ENCODE results near the gene SKA3. TPM values are rescaled to one million over a fixed set of nuclear protein-coding genes. Genes with fewer than 3 reads are reported as not detected.
A peak's percentile ranks its signal among the peaks of the same experiment; 100 is the strongest.
"Not testable (repeated sequence)": the region's sequence is repeated elsewhere in the genome, so short reads cannot be mapped to it uniquely, and the experiment has no call there.

SKA3 gene
- 0.60 TPM for total RNA-seq
- long read RNA-seq, result 0 reads

DNA sequence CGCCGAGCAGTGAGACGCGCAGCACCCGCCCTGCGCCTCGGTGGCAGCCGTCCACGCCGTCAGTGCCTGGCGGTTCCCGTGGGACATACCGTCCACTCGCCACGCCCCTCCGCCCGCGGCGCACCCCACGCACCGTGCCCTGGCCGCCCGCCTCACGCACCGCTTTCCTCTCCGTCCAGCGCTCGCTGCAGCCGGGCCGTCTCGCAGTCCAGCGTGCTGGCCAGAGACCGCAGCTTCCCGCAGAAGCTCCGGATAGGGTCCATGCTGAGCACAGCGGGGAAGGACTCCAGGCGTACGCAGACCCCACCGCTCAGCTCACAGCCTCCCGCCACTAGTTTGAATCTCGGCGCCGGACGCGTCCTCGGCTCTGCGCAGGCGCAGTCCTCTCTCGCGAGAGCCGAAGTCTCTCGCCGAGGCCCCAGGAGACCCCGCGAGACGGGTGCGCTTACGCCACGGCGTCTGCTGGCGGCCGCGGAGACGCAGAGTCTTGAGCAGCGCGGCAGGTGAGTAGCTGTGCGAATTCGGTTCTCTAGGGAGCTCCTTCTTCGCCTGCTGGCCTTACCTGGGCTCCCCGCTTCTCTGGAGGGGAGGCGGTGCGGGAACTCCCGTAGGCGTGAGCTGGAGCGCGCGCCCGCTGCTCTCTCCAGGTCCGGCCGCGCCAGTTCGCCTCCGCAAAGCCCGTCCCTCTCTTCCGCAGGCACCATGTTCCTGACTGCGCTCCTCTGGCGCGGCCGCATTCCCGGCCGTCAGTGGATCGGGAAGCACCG is at the start of gene SKA3, which contains the start of gene MRPL57:
SKA3 (minus strand) TSS at position 338 of the 767 bp plus-strand sequence; CDS start at position 263, 75 bp downstream.
MRPL57 (plus strand) TSS at position 444 of the 767 bp plus-strand sequence; CDS start at position 703, 259 bp downstream.
- no peaks in the 10 kb centered on the region for H3K9me3 ChIP-seq (replicated peaks)
- intact Hi-C loops (cut with micrococcal nuclease), result no loop called here

DNA sequence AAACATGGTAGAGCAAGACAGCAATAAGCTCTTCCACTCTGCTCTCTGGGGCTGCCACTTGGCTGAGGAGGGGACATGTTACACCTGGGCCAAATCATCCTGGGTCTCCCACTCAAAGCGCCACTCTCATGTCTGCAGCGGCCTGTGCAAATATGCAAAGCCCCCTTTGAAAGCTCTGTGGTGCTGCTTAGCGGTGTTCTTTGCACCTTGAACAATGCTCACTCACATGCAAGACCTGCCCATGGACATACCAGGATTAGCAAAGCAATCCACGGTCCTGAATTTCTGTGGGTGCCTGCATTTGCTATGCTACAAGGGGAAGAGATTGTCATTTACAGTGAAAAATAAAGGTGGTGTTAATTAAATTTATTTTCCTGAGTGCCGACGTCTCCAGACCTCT is 48.7 kb upstream of the SKA3 start:
- H3K9me3 ChIP-seq (replicated peaks), result peaks cover 26% of the 10 kb centered on the region
- intact Hi-C loops (cut with micrococcal nuclease), result no loop called here

More for the DNA sequence above, at the start of gene SKA3, which contains the start of gene MRPL57:
- no peaks in the 10 kb centered on the region for H3K36me3 ChIP-seq
- TF ChIP-seq, protein P1, sequence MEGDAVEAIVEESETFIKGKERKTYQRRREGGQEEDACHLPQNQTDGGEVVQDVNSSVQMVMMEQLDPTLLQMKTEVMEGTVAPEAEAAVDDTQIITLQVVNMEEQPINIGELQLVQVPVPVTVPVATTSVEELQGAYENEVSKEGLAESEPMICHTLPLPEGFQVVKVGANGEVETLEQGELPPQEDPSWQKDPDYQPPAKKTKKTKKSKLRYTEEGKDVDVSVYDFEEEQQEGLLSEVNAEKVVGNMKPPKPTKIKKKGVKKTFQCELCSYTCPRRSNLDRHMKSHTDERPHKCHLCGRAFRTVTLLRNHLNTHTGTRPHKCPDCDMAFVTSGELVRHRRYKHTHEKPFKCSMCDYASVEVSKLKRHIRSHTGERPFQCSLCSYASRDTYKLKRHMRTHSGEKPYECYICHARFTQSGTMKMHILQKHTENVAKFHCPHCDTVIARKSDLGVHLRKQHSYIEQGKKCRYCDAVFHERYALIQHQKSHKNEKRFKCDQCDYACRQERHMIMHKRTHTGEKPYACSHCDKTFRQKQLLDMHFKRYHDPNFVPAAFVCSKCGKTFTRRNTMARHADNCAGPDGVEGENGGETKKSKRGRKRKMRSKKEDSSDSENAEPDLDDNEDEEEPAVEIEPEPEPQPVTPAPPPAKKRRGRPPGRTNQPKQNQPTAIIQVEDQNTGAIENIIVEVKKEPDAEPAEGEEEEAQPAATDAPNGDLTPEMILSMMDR (IDR thresholded peaks at IDR 0.05; ENCODE audit: borderline replicate concordance), result peak; percentile 42
- peak within 1 kb of the TSS; percentile 99 for H3K27ac ChIP-seq (replicated peaks)
- H3K27me3 ChIP-seq (ENCODE audit: low read depth), result no peaks in the 10 kb centered on the region
- DNase-seq, result peak; percentile 90
- H3K4me1 ChIP-seq, result peaks cover 28% of the 10 kb centered on the region
- H3K4me3 ChIP-seq, result peak within 1 kb of the TSS; percentile 99

DNA sequence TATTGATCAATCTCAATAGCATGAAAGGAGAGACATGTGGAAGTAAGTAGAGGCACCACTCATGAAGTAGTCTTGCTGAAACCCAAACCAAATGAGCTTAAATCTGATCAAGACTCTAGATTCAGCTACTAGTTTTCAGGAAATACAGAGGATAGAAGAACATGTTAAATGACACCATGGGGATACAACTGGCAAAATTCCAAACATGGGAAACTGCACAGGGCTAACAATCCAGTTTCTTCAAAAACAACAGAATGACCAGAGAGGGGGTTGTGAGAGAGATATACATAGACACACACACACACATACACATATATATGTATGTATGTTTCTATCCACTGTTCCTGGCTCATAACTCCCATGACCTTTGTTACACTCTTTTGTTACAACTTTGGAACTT is 44.9 kb upstream of the SKA3 start:
- no peaks in the 10 kb centered on the region for H3K4me1 ChIP-seq
- no peak overlapping the region for H3K4me3 ChIP-seq
- peaks cover 26% of the 10 kb centered on the region for H3K9me3 ChIP-seq (replicated peaks)
- TF ChIP-seq, protein P1 (IDR thresholded peaks at IDR 0.05; ENCODE audit: borderline replicate concordance), result no peak
- intact Hi-C loops (cut with micrococcal nuclease), result no loop called here
- no peak for DNase-seq
- no peaks in the 10 kb centered on the region for H3K36me3 ChIP-seq
- no peak overlapping the region for H3K27ac ChIP-seq (replicated peaks)
- no peaks in the 10 kb centered on the region for H3K27me3 ChIP-seq (ENCODE audit: low read depth)

More for the DNA sequence above, 48.7 kb upstream of the SKA3 start:
- Histone ChIP-seq H3K4me1 (no peaks in the 10 kb centered on the region), H3K36me3 (no peaks in the 10 kb centered on the region), H3K27me3 (ENCODE audit: low read depth) (no peaks in the 10 kb centered on the region), H3K27ac (replicated peaks) (no peak overlapping the region), H3K4me3 (no peak overlapping the region)
- TF ChIP-seq, protein P1 (IDR thresholded peaks at IDR 0.05; ENCODE audit: borderline replicate concordance), result no peak
- DNase-seq, result no peak

DNA sequence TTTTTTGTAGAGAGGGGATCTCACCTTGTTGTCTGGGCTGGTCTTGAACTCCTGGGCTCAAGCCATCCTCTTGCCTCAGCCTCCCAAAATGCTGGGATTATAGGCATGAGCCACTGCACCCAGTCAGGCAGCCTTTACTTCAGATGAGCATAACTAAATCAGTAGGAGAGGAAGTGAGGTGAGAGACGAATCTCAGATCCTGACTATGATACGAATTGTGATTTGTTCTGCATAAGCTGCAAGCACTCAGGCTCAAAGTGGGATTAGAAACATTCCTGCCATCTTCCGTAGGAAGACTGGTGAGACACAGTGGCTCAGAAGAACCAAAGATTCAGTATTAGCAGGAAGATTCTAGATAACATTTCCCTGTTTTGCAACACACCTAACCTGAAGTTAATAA is 43.4 kb upstream of the SKA3 start:
- DNase-seq; H3K27me3 ChIP-seq (ENCODE audit: low read depth); H3K4me3 ChIP-seq; intact Hi-C loops (cut with micrococcal nuclease); H3K36me3 ChIP-seq; H3K4me1 ChIP-seq; H3K27ac ChIP-seq (replicated peaks): not testable (repeated sequence)
- peaks cover 26% of the 10 kb centered on the region for H3K9me3 ChIP-seq (replicated peaks)

DNA sequence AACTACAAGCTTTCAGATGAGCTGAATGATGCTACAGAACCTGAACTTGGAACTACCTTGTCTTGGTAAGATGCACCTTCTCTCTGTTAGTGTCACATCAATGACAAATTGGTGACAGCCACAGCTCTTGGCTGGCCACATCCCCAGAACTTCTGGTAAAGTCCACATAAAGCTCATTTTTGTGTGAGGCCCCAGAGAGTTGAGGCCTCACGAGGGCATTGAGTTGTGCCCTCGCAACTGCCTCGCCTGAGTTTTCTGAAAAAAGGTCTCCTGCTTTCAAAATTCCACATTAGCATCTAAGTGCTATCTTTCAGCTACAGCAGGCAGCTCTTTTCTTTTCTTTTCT is 42.7 kb upstream of the SKA3 start:
- Histone ChIP-seq H3K36me3 (no peaks in the 10 kb centered on the region), H3K27me3 (ENCODE audit: low read depth) (peaks cover 8% of the 10 kb centered on the region), H3K9me3 (replicated peaks) (peaks cover 26% of the 10 kb centered on the region), H3K4me3 (no peak overlapping the region), H3K27ac (replicated peaks) (no peak overlapping the region), H3K4me1 (no peaks in the 10 kb centered on the region)
- no peak for DNase-seq
- TF ChIP-seq, protein P1 (IDR thresholded peaks at IDR 0.05; ENCODE audit: borderline replicate concordance), result no peak
- intact Hi-C loops (cut with micrococcal nuclease), result no loop called here

DNA sequence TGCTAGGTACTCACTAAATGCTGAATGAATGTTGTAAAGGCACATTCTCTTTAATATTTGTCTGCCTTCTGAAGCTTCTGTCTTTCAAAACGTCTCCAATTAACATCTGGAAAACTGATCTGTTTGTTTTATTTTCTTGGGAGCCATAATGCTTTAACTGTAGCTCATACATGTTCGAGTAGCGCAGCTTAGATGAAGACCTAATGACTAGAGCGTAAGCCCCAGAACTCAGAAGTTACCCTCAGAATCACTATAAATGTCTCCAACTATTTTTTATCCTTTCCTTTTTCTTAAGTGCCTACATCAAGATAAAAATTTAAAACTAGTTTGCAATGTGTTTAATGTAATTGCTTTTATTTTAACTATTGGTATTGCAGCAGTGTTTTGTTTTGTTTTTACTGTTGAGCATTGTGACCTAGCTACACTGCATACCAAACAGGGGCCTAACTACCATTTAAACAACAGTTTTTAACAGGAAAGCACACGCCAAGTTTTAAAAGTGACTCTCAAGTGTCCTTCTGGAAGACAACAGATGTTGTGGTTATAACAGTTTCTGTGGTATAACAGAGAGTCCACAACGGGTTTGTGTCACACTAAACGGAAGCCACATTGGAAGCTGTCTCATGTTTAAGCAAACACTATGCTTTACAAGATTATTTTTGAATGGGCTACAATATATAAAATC is 42.1 kb upstream of the SKA3 start:
- Histone ChIP-seq H3K4me1 (no peaks in the 10 kb centered on the region), H3K36me3 (no peaks in the 10 kb centered on the region), H3K9me3 (replicated peaks) (peaks cover 26% of the 10 kb centered on the region), H3K27ac (replicated peaks) (no peak overlapping the region), H3K4me3 (no peak overlapping the region), H3K27me3 (ENCODE audit: low read depth) (peaks cover 8% of the 10 kb centered on the region)
- TF ChIP-seq, protein P1 (IDR thresholded peaks at IDR 0.05; ENCODE audit: borderline replicate concordance), result no peak
- no peak for DNase-seq
- intact Hi-C loops (cut with micrococcal nuclease), result no loop called here

All from left ventricle myocardium inferior (tissue), 1 donor.